Prostate gland (tissue), 2 donors: ENCODE data around the gene BCAS3. TPM values are rescaled to one million over a fixed set of nuclear protein-coding genes. Genes with fewer than 3 reads are reported as not detected.

Source experiments
- DNase-seq: peaks from one replicate; pipeline ENCODE4 v3.0.0-alpha.2; 2019; ENCODE audit warnings: low spot score
- H3K27ac ChIP-seq, 2 donors: fragments of 200-600 bp; sonication (generic); 2 replicates each; pipeline ENCODE4 v1.5.1; 2017 to 2019
- H3K27me3 ChIP-seq: fragments of 200-600 bp; sonication (generic); replicated peaks from 2 replicates; pipeline ENCODE4 v1.5.1; 2019; ENCODE audit not compliant: insufficient read depth
- H3K36me3 ChIP-seq, 2 donors: fragments of 200-600 bp; sonication (generic); 1 replicate in 1 of 2; 2 replicates in 1 of 2; pipeline versions ENCODE4 v1.5.1 to v1.8.1; 2017 to 2019
- H3K4me1 ChIP-seq: fragments of 200-600 bp; sonication (generic); replicated peaks from 2 replicates; pipeline ENCODE4 v1.5.1; 2019
- H3K4me3 ChIP-seq, 2 donors: fragments of 200-600 bp; sonication (generic); 2 replicates each; pipeline ENCODE4 v1.5.1; 2017 to 2019
- H3K9me3 ChIP-seq: fragments of 200-600 bp; sonication (generic); 2 replicates; pipeline ENCODE4 v1.5.1; 2017
- CTCF ChIP-seq, 4 experiments: fragments of 200-600 bp in 2 of 4; fragments of 450-650 bp in 2 of 4; sonication (generic) in 2 of 4; IDR thresholded peaks; 1 replicate in 3 of 4; 2 replicates in 1 of 4; pipeline ENCODE4 v1.5.1; 2016 to 2019; ENCODE audit warnings: antibody characterized with exemption in 4 of 4, mild to moderate bottlenecking in 2 of 4, moderate library complexity in 2 of 4
- POLR2A ChIP-seq: fragments of 450-650 bp; IDR thresholded peaks from one replicate; pipeline ENCODE4 v1.6.1; 2016; ENCODE audit warnings: antibody characterized with exemption, mild to moderate bottlenecking
- POLR2AphosphoS5 ChIP-seq: sonication (generic); formaldehyde crosslinking; IDR thresholded peaks from one replicate; pipeline ENCODE4 v1.6.1; 2017; ENCODE audit warnings: antibody characterized with exemption
- WGBS: methylation state at CpG from one replicate; pipeline ENCODE4 v1.1.5; 2018; 5-methylcytosine and 5-hydroxymethylcytosine counted together
- intact Hi-C: fragments of 100-400 bp; cut with DNase I; formaldehyde crosslinking; loops from one replicate; pipeline ENCODE4 v1.14.2; 2022
- total RNA-seq, 2 donors: library from RNA; depleted of rRNA; stranded (reverse); fragments of >200 nt; gene quantifications; one replicate each; pipeline ENCODE4 v1.1.0, GENCODE V29; 2016

The BCAS3 gene
- total RNA-seq, 2 donors from 2014 or later = 57.8 to 93.9 TPM

GRCh38 chr17:60832151-60832585 is 154.5 kb downstream of the BCAS3 start:
- no peak for TF ChIP-seq CTCF (IDR thresholded peaks at IDR 0.05)
- no peak for TF ChIP-seq POLR2A
- TF ChIP-seq POLR2AphosphoS5 = no peak
- Histone ChIP-seq H3K4me1 (no peaks in the 10 kb centered on the region), H3K27me3 (no peaks in the 10 kb centered on the region), H3K36me3 (no peaks in the 10 kb centered on the region), H3K9me3 (no peaks in the 10 kb centered on the region), H3K27ac (no peak overlapping the region), H3K4me3 (no peak overlapping the region)
- intact Hi-C loops = no loop called here
- DNase-seq = no peak
- WGBS = 26% methylated on average over 2 of the region's 2 CpGs

GRCh38 chr17:60832631-60833030 is 155.0 kb downstream of the BCAS3 start:
- Histone ChIP-seq H3K36me3 (no peaks in the 10 kb centered on the region), H3K27me3 (no peaks in the 10 kb centered on the region), H3K4me3 (no peak overlapping the region), H3K27ac (no peak overlapping the region), H3K9me3 (no peaks in the 10 kb centered on the region), H3K4me1 (no peaks in the 10 kb centered on the region)
- TF ChIP-seq POLR2A = no peak
- TF ChIP-seq CTCF (IDR thresholded peaks at IDR 0.05) = no peak
- TF ChIP-seq POLR2AphosphoS5 = no peak
- intact Hi-C loops = no loop called here
- no peak for DNase-seq

- TF ChIP-seq POLR2A = no peak
- no peak for TF ChIP-seq POLR2AphosphoS5
- no peak for TF ChIP-seq CTCF (IDR thresholded peaks at IDR 0.05)
- no peaks in the 10 kb centered on the region for H3K4me1 ChIP-seq
- no peaks in the 10 kb centered on the region for H3K9me3 ChIP-seq
- DNase-seq = no peak
- intact Hi-C loops = no loop called here
- no peak overlapping the region for H3K27ac ChIP-seq
- 88% methylated on average over 3 of the region's 3 CpGs for WGBS
- no peaks in the 10 kb centered on the region for H3K27me3 ChIP-seq
- no peaks in the 10 kb centered on the region for H3K36me3 ChIP-seq
- H3K4me3 ChIP-seq = no peak overlapping the region
These were observed 162.8 kb downstream of the BCAS3 start for GRCh38 chr17:60840456-60840855.

GRCh38 chr17:60845012-60845411 is 167.4 kb downstream of the BCAS3 start:
- intact Hi-C loops = no loop called here
- DNase-seq = no peak
- H3K27me3 ChIP-seq = no peaks in the 10 kb centered on the region
- H3K9me3 ChIP-seq = no peaks in the 10 kb centered on the region
- TF ChIP-seq POLR2A (no peak), POLR2AphosphoS5 (no peak), CTCF (IDR thresholded peaks at IDR 0.05) (no peak)
- no peaks in the 10 kb centered on the region for H3K4me1 ChIP-seq
- 79% methylated on average over 6 of the region's 6 CpGs for WGBS
- no peak overlapping the region for H3K4me3 ChIP-seq
- H3K36me3 ChIP-seq = no peaks in the 10 kb centered on the region
- H3K27ac ChIP-seq = no peak overlapping the region

GRCh38 chr17:60846175-60846574 is 168.5 kb downstream of the BCAS3 start:
- no peaks in the 10 kb centered on the region for H3K36me3 ChIP-seq
- no peak overlapping the region for H3K27ac ChIP-seq
- no peaks in the 10 kb centered on the region for H3K4me1 ChIP-seq
- TF ChIP-seq CTCF (IDR thresholded peaks at IDR 0.05) = no peak
- TF ChIP-seq POLR2AphosphoS5 = no peak
- no peak for TF ChIP-seq POLR2A
- intact Hi-C loops = no loop called here
- DNase-seq = no peak
- no peaks in the 10 kb centered on the region for H3K27me3 ChIP-seq
- no peak overlapping the region for H3K4me3 ChIP-seq
- 73% methylated on average over 1 of the region's 1 CpG for WGBS
- no peaks in the 10 kb centered on the region for H3K9me3 ChIP-seq
